ENCODE measurements around the gene NARF. TPM values are rescaled to one million over a fixed set of nuclear protein-coding genes. Genes with fewer than 3 reads are reported as not detected.

Gene NARF
- total and polyA plus RNA-seq, 2 donors (not counting 1 experiment from before 2014, with no cell fraction given), result 92.4 to 103 TPM

DNA sequence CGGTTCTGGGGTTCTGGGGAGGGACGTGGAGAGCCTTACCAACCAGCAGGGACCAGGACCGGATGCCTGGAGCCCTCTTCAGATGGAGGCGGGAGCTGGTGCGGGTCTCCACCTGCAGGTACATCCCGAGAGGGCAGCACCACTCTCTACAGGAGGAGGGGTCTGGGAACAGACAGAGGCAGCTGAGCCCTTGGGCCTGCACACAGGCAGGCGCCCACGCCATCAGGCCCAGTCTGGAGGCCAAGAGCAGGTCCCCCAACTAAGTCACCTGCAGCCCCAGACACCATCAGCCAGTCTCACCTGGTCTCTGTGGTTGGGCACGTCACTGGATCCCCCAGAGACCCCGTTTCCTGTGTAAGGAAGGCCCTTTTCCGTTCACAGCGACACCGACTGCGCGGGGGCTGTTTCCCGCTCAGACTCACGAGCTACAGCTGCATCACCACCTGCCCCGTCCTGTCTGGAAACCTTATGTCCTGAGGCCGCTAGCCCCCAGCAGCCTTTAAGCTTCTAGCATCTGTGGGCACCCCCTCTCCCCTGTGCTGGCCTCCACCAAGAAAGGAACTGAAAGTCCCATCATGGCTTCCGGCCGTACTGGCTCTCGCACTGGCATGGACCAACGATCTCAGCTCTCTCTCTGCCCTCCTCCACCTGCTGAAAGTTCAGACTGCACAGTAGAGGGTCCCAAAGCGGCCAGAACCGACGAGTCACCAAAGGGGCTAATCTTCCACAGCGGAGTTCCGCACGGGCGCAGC, 9.2 kb upstream of the NARF start:
- POLR2A ChIA-PET, result interaction anchor here (0.6 to 1.8 kb wide), 17 partner anchors 9 to 220 kb away, joined by 3 to 24 read pairs (median 4); partner anchors contain the start of genes CSNK1D, FOXK2, NARF and OGFOD3
- H3K27me3 Mint-ChIP-seq, result no peaks in the 10 kb centered on the region
- Histone ChIP-seq H3K4me1 (ENCODE audit: control insufficient read depth in 2 of 2, insufficient read depth in 2 of 2, low read length in 2 of 2) (peaks cover 17 to 57% of the 10 kb centered on the region in 2 donors), H3K9me3 (ENCODE audit: control extremely low read depth in 1 of 3, control insufficient read depth in 2 of 3, insufficient read depth in 1 of 3, low read length in 2 of 3) (peaks cover 0 to 4% (median 0%) of the 10 kb centered on the region in 3 donors), H3K9ac (ENCODE audit: low read length) (peak overlapping the region; percentile 98), H3K27me3 (replicated peaks in 1 of 4; ENCODE audit: control extremely low read depth in 1 of 4, control insufficient read depth in 3 of 4, insufficient read depth in 4 of 4, low read length in 3 of 4) (no peaks in the 10 kb centered on the region), H4K20me1 (ENCODE audit: control insufficient read depth, insufficient read depth, low read length, poor library complexity, severe bottlenecking) (peaks cover 25% of the 10 kb centered on the region), H2AFZ (ENCODE audit: insufficient read depth, low read depth, low read length, poor library complexity, severe bottlenecking) (no peak overlapping the region), H3K79me2 (ENCODE audit: control insufficient read depth, insufficient read depth, low read length) (peaks cover 68% of the 10 kb centered on the region), H3K4me3 (ENCODE audit: control extremely low read depth in 1 of 5, extremely low read depth in 1 of 5, insufficient read depth in 1 of 5, low read depth in 2 of 5, low read length in 4 of 5) (peak overlapping the region; percentile 81 to 99 (median 93)), H3K27ac (ENCODE audit: low read length in 2 of 2) (peak overlapping the region; percentile 95 to 99), H3K36me3 (replicated peaks in 1 of 2; ENCODE audit: control extremely low read depth in 1 of 2, control insufficient read depth in 1 of 2, extremely low read depth in 1 of 2, insufficient read depth in 2 of 2, low read length in 1 of 2) (peaks cover 1 to 36% of the 10 kb centered on the region in 2 experiments), H3K4me2 (replicated peaks; ENCODE audit: low read depth, low read length, poor library complexity, severe bottlenecking) (peak overlapping the region; percentile 95)
- intact Hi-C loops (cut with micrococcal nuclease), result loop anchor here (1.0 to 2.0 kb wide), 8 partner anchors 8 to 219 kb away; partner anchors contain the start of genes FOXK2, HEXD and OGFOD3
- WGBS (ENCODE audit: insufficient coverage), result under 1% methylated on average over 30 of the region's 30 CpGs
- peak overlapping the region; percentile 96 for H3K27ac Mint-ChIP-seq
- DNase-seq (peak; percentile 98), ATAC-seq (ENCODE audit: low read depth) (peak; percentile 75)
- peaks cover 40% of the 10 kb centered on the region for H3K4me1 Mint-ChIP-seq
- H3K9me3 Mint-ChIP-seq (ENCODE audit: insufficient read depth), result no peaks in the 10 kb centered on the region
- peak overlapping the region; percentile 88 for H3K4me3 Mint-ChIP-seq
- TF ChIP-seq EZH2 (IDR thresholded peaks at IDR 0.05; ENCODE audit: borderline replicate concordance, insufficient read depth, low read depth, low read length, poor library complexity, severe bottlenecking), result no peak
- TF ChIP-seq, protein P1, sequence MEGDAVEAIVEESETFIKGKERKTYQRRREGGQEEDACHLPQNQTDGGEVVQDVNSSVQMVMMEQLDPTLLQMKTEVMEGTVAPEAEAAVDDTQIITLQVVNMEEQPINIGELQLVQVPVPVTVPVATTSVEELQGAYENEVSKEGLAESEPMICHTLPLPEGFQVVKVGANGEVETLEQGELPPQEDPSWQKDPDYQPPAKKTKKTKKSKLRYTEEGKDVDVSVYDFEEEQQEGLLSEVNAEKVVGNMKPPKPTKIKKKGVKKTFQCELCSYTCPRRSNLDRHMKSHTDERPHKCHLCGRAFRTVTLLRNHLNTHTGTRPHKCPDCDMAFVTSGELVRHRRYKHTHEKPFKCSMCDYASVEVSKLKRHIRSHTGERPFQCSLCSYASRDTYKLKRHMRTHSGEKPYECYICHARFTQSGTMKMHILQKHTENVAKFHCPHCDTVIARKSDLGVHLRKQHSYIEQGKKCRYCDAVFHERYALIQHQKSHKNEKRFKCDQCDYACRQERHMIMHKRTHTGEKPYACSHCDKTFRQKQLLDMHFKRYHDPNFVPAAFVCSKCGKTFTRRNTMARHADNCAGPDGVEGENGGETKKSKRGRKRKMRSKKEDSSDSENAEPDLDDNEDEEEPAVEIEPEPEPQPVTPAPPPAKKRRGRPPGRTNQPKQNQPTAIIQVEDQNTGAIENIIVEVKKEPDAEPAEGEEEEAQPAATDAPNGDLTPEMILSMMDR (IDR thresholded peaks at IDR 0.05), result no peak
- CTCF ChIA-PET, result interaction anchor here (0.9 to 2.8 kb wide), 6 partner anchors 8 to 351 kb away, joined by 3 to 11 read pairs (median 4); partner anchors contain the start of genes FASN, NARF and OGFOD3
